ENCODE data around the gene MRAS. TPM values are rescaled to one million over a fixed set of nuclear protein-coding genes. Genes with fewer than 3 reads are reported as not detected.
A peak's percentile ranks its signal among the peaks of the same experiment; 100 is the strongest.

MRAS gene
- total RNA-seq, 4 donors from 2014 or later: 13.8 to 83.0 (median 46.8) TPM

GRCh38 chr3:138366006-138366759 is 17.8 kb downstream of the MRAS start:
- H3K9me3 ChIP-seq: no peaks in the 10 kb centered on the region

GRCh38 chr3:138367326-138367850 is 19.0 kb downstream of the MRAS start:
- H3K4me3 ChIP-seq: no peak overlapping the region
- H3K27me3 ChIP-seq: no peaks in the 10 kb centered on the region
- no peak for DNase-seq
- H3K27ac ChIP-seq: peak overlapping the region in 1 of 2 donors; percentile 18
- no peaks in the 10 kb centered on the region for H3K9me3 ChIP-seq
- TF ChIP-seq CTCF (IDR thresholded peaks at IDR 0.05): no peak
- no peak for TF ChIP-seq POLR2A (IDR thresholded peaks at IDR 0.05)
- intact Hi-C loops (cut with DNase I; ENCODE audit: low total_unique reads): no loop called here
- peaks cover 0 to 13% of the 10 kb centered on the region in 2 donors for H3K4me1 ChIP-seq
- H3K36me3 ChIP-seq: no peaks in the 10 kb centered on the region

More at GRCh38 chr3:138366006-138366759, 17.8 kb downstream of the MRAS start:
- no peak for DNase-seq
- TF ChIP-seq CTCF (IDR thresholded peaks at IDR 0.05) (no peak), POLR2A (IDR thresholded peaks at IDR 0.05) (no peak)
- Histone ChIP-seq H3K27me3 (no peaks in the 10 kb centered on the region), H3K27ac (peak overlapping the region in 1 of 2 donors; percentile 24), H3K4me3 (no peak overlapping the region), H3K36me3 (no peaks in the 10 kb centered on the region), H3K4me1 (peaks cover 0 to 13% of the 10 kb centered on the region in 2 donors)
- intact Hi-C loops (cut with DNase I; ENCODE audit: low total_unique reads): no loop called here

GRCh38 chr3:138367911-138368310 is 19.5 kb downstream of the MRAS start:
- no peak overlapping the region for H3K4me3 ChIP-seq
- H3K36me3 ChIP-seq: no peaks in the 10 kb centered on the region
- H3K9me3 ChIP-seq: no peaks in the 10 kb centered on the region
- intact Hi-C loops (cut with DNase I; ENCODE audit: low total_unique reads): no loop called here
- peaks cover 0 to 13% of the 10 kb centered on the region in 2 donors for H3K4me1 ChIP-seq
- no peaks in the 10 kb centered on the region for H3K27me3 ChIP-seq
- H3K27ac ChIP-seq: peak overlapping the region in 1 of 2 donors; percentile 18
- peak in 1 of 2 donors; percentile 41 for DNase-seq
- TF ChIP-seq CTCF (IDR thresholded peaks at IDR 0.05) (no peak), POLR2A (IDR thresholded peaks at IDR 0.05) (no peak)

- intact Hi-C loops (cut with DNase I; ENCODE audit: low total_unique reads): no loop called here
- no peaks in the 10 kb centered on the region for H3K36me3 ChIP-seq
- no peaks in the 10 kb centered on the region for H3K27me3 ChIP-seq
- peak overlapping the region; percentile 3 to 9 for H3K27ac ChIP-seq
- H3K4me3 ChIP-seq: no peak overlapping the region
- TF ChIP-seq CTCF (IDR thresholded peaks at IDR 0.05): no peak
- no peak for TF ChIP-seq POLR2A (IDR thresholded peaks at IDR 0.05)
- no peaks in the 10 kb centered on the region for H3K9me3 ChIP-seq
- no peak for DNase-seq
- H3K4me1 ChIP-seq: peaks cover 0 to 13% of the 10 kb centered on the region in 2 donors
These were observed 20.9 kb downstream of the MRAS start for GRCh38 chr3:138369151-138369900.

GRCh38 chr3:138370321-138370720 is 21.9 kb downstream of the MRAS start:
- Histone ChIP-seq H3K4me3 (no peak overlapping the region), H3K27ac (no peak overlapping the region), H3K9me3 (no peaks in the 10 kb centered on the region), H3K4me1 (peaks cover 9 to 13% of the 10 kb centered on the region in 2 donors), H3K27me3 (no peaks in the 10 kb centered on the region), H3K36me3 (no peaks in the 10 kb centered on the region)
- intact Hi-C loops (cut with DNase I; ENCODE audit: low total_unique reads): no loop called here
- TF ChIP-seq CTCF (IDR thresholded peaks at IDR 0.05) (no peak), POLR2A (IDR thresholded peaks at IDR 0.05) (no peak)
- DNase-seq: no peak
